HG02642 (cell line): ENCODE results near the gene LSR.
"Not testable (repeated sequence)": the region's sequence is repeated elsewhere in the genome, so short reads cannot be mapped to it uniquely, and the experiment has no call there.

Source experiments
- ATAC-seq: cut with Tn5 transposase; IDR thresholded peaks from one replicate; pipeline ENCODE4 v1.9.1; 2021; ENCODE audit warnings: mild to moderate bottlenecking; ENCODE audit not compliant: unreplicated experiment, poor library complexity

The LSR gene

GRCh38 chr19:35216833-35217648, 31.8 kb upstream of the LSR start:
- ATAC-seq = no peak

- no peak for ATAC-seq
Observed at GRCh38 chr19:35217649-35217990, 31.2 kb upstream of the LSR start.

- no peak for ATAC-seq
Observed at GRCh38 chr19:35219008-35219407, 29.8 kb upstream of the LSR start.

DNA sequence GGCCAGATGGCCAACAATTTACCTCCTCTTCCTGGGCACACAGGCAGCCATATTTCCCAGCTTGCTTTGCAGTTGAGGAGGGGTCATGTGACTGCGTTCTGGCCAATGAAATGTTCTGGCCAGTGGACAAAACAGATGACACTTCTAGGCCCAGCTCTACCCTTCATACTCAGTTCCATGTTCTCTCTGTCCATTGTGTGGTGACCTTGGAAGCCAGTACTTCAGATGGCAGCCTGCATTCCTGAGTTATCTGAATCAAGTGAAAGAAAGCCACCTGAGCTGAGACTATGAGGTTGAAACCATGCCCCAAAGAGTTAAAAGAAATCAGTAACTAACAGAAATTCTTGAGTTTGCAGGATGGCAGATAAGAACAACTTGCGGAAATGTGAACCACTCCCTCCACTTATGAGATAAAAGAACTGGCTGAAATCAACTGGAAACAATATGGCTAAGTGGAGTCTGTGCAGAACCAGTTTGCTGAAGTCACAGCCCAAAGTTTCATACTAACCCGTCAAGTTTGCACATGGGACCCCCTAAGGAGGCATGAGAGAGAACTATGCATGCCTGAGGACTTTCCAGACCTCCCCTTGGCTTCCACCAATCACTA, 28.4 kb upstream of the LSR start:
- no peak for ATAC-seq

DNA sequence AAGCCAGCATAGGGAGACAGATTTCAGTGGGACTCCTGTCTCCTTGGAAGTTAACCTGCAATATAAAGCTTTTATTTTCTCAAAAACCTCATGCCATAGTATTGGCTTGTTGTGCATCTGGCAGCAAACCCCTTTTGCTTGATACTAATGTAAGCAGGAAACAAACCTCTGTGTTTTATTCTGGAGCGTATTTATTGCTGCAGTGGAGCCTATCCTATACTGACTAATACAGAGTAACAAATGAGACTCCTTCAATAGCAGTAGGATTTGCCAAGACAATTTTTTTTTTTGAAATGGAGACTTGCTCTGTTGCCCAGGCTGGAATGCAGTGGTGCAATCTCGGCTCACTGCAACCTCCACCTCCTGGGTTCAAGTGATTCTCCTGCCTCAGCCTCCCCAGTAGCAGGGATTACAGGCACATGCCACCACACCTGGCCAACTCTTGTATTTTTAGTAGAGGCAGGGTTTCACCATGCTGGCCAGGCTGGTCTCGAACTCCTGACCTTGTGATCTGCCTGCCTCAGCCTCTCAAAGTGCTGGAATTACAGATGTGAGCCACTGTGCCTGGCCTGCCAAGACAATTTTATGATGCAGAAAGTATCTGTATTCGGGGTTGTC, 27.7 kb upstream of the LSR start:
- ATAC-seq = not testable (repeated sequence)

DNA sequence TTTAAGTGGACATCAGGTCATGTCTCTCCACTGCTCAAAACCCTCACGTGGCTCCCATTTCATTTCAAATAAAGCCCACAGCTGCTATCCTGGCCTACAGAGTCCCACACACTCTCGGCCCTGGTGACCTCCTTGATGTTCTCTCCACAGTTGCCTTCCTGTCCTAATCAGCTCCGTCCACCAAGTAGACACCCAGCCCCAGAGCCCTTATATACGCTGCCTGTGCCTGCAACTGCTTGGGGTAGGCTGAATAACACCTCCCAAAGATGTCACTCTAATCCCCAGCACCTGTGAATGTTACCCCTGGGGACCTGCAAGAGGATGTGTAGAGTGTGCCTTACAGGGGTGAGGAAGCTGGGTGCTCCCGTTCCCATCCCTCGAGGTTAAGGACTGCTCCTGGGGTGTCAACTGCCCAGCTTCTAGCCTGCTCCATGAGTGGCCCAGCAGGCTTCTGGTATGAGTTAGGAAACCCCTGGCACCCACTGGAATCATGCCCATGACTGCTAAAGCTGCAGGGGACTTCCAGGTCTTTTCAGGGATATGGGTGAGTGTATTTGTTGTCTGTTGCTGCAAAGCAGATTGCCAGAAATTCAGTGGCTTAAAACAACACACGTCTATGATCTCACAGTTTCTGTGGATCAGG, 26.3 kb upstream of the LSR start:
- ATAC-seq = no peak

DNA sequence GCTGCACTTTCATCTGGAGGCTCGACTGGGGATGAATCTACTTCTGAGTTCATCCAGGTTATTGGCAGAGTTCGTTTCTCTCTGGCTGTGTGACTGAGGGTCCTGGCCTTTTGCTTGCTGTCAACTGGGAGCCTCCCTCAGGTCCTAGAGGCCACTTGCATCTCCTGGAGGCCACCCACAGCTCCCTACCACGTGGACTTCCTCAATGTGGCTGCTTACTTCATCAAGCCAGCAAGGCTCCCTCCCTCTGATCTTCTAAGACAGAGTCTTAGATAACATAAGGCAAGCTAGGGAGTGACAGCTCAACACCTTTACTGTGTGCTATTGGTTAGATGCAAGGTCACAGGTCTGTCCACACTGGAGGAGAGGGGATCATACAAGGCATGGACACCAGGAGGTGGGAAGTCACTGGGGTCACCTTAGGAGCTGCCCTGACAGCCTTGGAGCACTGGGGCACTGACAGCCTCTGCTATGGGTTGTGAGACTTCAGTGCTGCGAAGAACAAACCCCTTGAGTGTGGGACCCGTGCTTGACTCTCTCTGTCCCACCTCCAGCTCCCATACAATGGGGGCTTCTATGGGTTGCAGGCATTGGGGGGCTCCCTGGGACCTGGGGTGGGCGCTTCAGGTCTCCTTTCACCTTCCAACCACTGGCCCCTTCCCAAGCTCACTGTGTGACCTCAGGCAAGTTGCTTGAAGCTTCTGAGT, 25.6 kb upstream of the LSR start:
- ATAC-seq = no peak

DNA sequence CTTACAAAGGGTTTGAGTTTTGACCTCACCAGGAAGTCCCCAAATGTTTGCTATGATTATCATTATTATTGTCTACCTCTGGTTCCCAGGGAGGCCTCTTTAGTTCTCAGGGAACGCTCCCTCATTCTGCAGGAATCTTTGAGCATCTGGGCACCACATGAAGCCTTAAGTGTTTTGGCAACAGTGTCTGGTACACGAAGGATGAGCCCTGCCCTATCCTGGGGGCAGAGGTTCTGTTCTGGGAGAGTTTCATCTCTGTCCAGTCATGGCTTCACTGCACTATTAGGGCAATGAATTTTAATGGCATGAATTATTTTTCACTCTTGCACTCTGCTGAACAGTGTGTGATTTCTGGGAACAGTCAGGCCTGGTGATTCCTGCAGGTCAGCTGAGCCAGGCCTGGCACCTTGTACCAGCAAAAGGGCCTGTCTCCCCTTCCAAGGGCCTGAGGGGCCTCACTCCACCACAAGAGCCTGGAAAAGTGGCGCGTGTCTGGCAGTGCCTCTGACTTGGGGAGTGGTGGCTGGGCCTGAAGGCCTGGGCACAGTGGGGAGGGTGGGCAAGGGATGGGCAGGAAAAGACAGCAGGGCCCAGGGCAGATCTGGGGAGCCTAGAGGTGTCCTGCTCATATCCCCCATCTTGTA, 24.8 kb upstream of the LSR start:
- no peak for ATAC-seq

GRCh38 chr19:35224681-35225571, 23.9 kb upstream of the LSR start:
- no peak for ATAC-seq

GRCh38 chr19:35225951-35226350, 22.9 kb upstream of the LSR start:
- no peak for ATAC-seq

GRCh38 chr19:35226748-35227147, 22.1 kb upstream of the LSR start:
- no peak for ATAC-seq

GRCh38 chr19:35228177-35228930, 20.4 kb upstream of the LSR start, which contains the start of gene FAM187B:
Gene FAM187B (minus strand): TSS chr19:35228739. CDS start chr19:35228680, 59 bp downstream.
- ATAC-seq = no peak

DNA sequence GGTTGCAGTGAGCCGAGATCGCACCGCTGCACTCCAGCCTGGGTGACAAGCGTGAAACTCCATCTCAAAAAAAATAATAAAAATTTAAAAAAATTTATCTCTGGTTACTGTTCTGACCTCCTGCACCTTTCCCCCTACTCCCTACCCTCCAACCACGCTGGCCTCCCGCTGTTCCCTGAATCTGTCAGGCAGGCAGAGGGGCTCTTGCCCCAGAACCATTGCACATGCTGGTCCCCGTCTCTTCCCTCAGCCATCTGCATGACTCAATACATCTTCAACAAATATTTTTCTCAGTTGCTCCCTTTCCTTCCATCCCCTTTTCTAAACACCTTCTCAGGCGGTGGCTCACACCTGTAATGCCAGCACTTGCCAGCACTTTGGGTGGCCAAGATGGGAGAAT, 19.2 kb upstream of the LSR start:
- no peak for ATAC-seq

GRCh38 chr19:35231956-35232645, 16.7 kb upstream of the LSR start:
- ATAC-seq = no peak

GRCh38 chr19:35232912-35233311, 15.9 kb upstream of the LSR start:
- no peak for ATAC-seq

DNA sequence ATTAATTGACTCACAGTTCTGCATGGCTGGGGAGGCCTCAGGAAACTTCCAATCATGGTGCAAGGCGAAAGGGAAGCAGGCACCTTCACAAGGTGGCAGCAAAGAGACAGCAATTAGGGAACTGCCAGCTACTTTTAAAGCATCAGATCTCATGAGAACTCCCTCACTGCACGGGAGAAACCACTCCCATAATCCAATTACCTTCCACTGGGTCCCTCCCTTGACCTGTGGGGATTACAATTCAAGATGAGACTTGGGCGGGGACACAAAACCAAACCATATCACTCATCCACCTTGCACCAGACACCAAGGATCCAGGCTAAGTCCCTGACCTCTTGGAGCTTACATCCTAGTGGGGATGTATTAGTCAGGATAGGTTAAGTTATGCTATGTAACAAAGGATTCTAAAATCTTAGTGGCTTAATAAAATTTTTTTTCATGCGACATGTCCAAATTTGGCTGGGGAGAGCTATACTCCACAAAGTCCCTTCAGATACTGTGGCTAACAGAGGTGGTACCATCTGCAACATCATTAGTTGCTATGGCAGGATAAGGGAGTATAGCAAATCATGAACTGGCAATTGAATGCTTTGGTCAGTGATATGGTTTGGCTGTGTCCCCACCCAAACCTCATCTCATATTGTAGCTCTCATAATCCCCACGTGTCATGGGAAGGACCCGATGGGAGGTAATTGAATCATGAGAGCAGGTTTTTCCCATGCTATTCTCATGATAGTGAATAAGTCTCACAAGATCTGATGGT, 12.0 kb upstream of the LSR start:
- ATAC-seq = no peak

DNA sequence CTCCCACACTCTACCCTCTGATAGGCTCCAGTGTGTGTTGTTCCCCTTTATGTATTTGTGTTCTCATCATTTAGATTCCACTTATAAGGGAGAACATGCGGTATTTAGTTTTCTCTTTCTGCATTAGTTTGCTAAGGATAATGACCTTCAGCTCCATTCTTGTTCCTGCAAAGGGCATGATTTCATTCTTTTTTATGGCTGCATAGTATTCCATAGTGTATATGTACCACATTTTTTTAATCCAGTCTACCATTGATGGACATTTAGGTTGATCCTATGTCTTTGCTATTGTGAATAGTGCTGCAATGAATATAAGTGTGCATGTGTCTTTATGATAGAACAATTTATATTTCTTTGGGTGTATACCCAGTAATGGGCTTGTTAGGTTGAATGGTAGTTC, 9.2 kb upstream of the LSR start:
- ATAC-seq = not testable (repeated sequence)
